NCI-H1694 treated with DMSO at 0.1 percent for 48 hours (cell line): ENCODE measurements around the gene ZSCAN21.

Source experiments
- DNase-seq: peaks from one replicate; lab custom pipeline; 2025; lab: John Stamatoyannopoulos, UW

ZSCAN21 gene

DNA sequence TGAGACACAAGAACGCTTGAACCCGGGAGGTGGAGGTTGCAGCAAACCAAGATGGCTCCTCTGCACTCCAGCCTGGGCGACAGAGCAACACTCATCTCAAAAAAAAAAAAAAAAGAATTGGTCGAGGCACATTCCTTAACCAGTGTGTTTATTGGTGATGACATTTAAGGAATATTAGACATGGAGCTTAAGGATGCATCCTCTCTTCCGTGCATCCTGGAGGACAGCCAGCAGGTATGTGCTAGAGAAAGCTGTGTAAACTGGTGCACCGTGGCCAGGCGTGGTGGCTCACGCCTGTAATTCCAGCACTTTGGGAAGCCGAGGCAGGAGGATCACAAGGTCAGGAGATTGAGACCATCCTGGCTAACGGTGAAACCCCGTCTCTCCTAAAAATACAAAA, 22.4 kb upstream of the ZSCAN21 start:
- DNase-seq = no peak

DNA sequence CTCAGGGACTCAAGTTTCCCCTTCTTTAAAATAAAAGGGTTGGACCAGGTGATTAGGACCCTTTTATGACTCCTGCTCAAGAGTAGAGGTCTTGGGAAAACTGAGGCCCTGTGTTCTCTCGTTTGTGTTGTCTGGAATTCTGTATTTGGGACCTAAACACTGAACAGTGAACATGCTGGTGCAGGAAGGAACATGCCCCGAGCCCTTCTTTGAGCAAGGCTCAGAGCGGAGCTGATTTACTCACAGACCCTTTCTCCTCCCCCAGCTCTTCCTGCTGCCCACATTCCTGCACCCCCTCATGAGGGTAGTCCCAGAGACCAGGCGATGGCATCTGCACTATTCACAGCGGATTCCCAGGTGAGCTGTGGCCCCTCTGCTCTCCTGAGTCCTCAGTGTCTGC, 20.0 kb upstream of the ZSCAN21 start:
- no peak for DNase-seq

DNA sequence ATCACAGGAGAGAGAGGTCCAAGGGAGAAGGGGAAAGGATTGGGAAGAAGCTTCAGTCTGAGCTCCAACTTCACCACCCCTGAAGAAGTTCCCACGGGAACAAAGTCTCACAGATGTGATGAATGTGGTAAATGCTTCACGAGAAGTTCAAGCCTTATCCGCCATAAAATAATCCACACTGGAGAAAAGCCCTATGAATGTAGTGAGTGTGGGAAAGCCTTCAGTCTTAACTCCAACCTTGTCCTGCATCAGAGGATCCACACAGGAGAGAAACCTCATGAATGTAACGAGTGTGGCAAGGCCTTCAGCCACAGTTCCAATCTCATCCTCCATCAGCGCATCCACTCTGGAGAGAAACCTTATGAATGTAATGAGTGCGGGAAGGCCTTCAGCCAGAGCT, 16.0 kb upstream of the ZSCAN21 start:
- no peak for DNase-seq

DNA sequence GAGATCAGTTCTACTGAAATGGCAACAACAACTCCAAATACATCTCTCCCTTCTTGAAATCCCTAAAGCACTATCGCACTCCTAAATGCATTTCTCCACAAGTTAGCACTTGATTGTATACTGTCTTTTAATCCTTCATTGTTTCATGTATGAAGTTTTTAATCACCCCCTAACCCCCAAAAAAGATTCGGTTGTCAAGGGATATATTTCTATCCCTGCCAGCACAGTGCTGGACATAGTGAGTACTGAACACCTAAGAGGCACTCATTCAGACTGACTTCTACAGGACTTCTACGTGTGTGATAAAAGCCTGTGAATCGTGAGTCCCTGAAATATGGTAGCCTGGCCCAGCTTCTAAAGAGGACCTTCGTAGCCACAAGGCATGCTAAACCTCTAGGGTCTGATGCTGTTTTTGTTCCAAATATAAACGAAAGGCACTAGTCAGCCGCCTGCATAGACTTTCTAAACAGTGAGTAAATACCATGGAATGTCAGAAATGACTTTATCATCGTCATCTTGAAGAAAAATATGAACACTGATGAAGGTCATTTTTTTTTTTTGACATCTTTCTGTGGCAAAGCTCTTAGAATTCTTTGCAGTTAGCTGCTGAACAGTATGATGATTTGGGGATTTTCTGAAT, 14.6 kb upstream of the ZSCAN21 start:
- no peak for DNase-seq

DNA sequence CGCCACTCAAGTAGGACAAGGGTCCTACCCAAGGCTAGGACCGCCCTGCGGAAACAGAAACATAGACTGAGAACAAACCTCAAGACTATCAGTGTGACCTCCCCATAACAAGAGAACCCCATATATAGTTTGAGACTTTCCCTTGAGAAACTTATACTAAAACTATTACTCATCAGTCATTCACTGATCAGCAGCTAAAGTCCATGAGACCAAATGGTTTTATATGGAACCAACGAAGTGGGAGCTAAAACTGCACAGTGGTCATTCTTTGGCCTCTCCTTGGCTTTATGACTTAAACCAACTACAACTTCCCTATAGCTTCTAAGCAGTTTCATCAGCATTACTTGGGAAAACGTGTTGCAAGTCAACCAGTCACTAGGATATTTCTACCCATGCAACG, 13.7 kb upstream of the ZSCAN21 start:
- DNase-seq = no peak

DNA sequence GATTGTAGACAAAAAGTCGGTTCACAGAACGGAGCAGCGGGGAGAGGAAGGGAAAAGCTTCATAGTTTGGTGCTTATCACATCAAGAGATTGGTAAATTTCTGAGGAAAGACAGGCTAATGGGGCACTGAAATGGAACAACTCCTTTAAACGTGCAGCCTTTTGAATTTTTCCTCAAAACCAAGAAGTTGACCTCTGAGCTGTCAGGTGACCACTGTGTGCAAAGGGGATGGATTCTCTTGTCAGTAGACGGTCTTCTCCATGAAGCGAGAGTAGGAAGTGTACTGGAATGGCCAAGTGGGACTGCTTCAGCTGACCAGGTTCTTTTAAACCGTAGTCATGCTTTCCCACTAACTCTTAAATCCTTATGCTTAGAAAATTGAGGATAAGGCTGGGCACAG, 11.2 kb upstream of the ZSCAN21 start:
- DNase-seq = no peak

DNA sequence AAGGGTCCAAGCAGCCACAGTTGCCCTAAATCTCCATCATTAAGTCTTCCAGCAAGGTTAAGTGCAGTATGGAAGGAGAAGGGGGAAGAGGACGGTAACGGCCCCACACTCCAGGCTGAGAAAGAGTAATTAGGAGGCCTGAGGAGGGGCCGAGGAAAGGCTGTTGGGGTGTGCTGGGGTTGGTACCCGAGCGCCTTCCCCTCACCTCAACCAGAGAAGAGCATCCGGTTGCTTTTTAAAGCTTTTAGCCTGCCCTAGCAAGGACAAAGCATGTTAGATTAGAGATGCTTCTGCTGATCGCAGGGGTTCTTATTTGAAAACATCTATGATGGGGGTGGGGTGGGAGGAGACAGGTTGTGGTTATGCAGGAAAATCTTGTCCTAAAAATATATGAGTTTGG, 9.0 kb upstream of the ZSCAN21 start:
- DNase-seq = no peak

DNA sequence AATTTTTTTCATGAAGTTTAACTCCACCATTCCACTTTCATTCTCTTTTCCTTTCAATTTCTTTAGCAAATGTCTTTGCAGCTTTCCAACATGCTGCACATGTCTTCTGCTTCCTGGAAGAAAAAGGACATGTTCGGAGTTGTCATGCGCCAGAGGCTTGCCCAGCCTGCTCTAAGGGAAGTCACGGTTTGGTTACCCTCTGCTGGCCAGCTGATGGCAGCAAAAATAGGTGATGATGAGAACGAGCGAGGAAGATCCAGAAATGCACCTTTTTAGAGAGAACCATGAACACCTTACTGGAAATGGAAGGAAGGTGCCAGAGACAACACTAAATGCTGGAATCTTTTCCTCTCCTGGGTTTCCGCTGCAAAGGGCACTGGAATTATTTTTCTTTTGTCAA, 4.9 kb upstream of the ZSCAN21 start:
- DNase-seq = no peak

DNA sequence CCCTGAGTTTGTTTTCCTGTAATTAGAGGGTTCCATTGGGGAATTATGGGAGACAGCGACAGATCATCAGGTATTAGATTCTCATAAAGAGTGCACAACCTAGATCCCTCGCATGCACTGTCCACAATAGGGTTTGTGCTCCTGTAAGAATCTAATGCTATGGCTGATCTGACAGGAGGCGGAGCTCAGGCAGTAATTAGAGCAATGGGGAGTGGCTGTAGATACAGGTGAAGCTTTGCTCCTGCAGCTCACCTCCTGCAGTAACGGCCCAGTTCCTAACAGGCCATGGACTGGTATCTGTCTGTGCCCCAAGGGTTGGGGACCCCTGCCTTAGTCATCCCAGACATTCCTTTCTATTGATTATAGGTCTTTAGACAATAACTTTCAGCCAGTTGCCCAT, 894 bp upstream of the ZSCAN21 start:
- DNase-seq = no peak

DNA sequence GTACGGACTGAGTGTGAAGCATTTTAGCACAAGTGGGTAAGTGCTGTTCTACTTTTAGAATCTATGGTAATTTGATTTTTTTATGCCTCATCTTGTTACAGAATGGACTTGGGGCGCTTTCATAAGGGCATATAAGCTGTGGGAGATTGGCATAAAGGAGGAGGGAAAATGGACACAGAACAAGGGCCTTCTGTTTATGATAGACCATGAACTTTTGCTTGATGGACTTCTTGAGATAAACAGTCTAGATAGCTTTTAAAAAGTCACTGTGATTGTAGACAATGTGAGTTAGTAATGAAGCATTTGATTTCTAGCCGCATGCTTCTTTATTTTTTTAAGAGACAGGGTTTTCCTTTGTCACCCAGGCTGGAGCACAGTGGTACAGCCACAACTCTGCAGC, 2.0 kb downstream of the ZSCAN21 start:
- no peak for DNase-seq

DNA sequence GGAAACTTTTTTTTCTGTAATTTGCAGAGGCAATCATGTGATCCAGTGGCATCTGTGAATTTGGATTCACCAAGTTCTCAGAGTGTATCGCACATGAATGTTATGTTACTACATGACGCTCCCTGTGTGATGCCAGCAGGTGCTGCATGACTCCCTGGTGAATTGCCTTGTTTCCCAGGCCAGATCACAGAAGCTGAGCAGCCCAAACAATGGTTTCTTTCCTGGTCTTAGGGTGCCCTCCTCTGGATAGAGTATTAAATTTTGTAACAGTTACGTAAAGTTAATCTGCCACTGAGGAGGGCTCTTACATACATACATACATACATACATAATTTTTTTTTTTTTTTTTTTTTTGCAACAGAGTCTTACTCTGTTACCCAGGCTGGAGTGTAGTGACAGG, 3.6 kb downstream of the ZSCAN21 start:
- peak; percentile 77 for DNase-seq

DNA sequence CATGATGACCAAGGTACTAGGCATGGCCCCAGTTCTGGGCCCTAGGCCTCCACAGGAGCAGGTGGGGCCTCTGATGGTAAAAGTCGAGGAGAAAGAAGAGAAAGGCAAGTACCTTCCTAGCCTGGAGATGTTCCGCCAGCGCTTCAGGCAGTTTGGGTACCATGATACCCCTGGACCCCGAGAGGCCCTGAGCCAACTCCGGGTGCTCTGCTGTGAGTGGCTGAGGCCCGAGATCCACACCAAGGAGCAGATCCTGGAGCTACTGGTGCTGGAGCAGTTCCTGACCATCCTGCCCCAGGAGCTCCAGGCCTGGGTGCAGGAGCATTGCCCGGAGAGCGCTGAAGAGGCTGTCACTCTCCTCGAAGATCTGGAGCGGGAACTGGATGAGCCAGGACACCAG, 7.4 kb downstream of the ZSCAN21 start:
- DNase-seq = no peak

DNA sequence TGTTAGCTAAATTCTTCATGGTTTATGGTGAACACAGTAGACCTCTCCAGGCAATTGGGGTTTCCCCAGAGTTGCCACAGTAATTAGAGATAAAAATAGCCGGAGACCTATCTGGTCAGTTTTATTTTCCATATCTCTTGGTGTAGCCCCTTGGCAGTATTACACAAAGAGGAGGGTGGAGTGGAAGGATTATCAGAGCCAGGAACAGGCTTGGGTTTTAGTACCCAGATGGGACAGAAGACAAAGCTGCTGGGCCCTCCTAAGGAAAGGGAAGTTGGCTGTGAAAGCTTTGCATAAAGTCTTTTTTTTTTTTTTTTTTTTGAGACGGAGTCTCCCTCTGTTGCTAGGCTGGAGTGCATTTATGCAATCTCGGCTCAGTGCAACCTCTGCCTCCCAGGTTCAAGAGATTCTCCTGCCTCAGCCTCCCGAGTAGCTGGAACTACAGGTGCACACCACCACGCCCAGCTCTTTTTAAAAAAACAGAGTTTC, 9.7 kb downstream of the ZSCAN21 start:
- no peak for DNase-seq

DNA sequence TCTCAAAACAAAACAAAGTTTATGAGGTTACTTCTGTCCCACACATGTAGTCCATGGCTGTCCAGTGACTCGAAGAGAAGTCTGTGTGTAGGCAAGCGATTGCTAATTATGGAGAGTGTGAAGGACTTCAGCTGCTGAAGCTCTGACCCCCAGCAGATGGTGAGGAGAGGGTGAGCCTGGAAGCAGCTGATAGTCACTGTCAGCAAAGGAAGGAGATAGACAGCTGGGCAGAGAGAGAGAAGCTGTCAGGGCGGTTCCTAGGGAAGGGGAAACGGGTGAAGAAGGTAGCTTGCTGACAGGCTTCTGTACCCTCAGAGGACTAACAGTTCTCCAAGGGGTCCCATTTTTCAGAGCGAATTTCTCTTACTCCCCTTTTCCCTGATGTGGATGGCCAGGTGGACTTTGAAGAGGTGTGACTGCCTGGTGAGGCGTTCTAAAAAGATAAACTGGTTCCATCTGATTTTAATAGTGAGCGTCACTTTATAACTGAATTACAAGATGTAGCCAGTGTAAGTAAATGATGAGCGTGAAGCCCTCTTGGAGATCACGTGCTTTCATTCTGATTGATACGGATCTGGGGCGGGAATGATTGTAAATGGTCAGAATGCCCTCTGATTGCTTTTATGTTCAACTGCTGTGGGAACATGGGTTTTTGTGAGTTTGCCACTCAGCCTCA, 12.1 kb downstream of the ZSCAN21 start:
- no peak for DNase-seq

DNA sequence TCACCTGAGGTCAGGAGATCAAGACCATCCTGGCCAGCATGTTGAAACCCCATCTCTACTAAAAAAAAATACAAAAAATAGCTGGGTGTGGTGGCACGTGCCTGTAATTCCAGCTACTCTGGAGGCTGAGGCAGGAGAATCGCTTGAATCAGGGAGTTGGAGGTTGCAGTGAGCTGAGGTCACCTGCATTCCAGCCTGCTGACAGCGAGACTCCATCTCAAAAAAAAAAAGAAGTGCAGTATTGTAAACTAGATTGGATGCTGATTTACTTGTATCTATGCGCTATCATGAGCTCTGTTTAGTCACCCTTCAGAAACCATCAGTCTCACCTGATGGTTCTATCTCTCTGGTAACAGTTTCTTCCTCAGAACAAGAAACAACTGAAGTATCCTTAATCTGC, 13.8 kb downstream of the ZSCAN21 start:
- DNase-seq = no peak

DNA sequence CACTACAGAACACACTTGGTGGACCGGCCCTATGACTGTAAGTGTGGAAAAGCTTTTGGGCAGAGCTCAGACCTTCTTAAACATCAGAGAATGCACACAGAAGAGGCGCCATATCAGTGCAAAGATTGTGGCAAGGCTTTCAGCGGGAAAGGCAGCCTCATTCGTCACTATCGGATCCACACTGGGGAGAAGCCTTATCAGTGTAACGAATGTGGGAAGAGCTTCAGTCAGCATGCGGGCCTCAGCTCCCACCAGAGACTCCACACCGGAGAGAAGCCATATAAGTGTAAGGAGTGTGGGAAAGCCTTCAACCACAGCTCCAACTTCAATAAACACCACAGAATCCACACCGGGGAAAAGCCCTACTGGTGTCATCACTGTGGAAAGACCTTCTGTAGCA, 14.6 kb downstream of the ZSCAN21 start:
- no peak for DNase-seq

DNA sequence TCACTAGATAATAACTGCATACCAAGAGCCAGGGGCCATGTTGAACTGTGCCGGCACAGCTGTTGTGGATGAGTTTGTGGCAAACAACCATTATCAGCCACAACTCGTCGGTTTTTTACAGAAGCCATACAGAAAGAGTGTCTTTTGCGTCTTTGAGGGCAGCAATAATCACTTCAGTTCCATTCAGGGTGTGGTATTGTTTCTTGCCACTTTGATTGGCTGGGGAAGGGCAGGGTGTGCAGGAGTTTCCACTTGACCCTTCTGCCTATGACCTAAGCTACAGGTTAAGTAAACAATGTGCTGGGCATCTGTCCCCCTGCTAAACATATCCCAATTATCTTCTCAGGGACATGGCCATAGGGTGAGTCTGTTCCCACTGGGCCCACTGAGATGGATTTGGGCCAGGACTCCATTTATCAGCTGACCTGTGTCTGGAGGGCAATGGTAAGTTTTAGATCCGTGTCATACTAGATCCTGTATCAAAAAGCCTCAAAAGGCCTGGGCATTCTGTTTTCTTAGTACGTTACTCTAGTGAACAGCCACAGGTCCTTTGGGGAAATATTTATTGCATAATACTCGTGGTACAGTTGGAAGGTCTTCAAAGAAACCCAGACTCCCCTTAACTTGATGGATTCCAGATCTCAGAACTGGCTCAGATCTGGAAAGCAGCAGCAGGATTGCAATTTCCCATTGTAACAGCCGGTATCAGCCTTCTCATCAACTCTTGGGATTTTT, 16.0 kb downstream of the ZSCAN21 start:
- DNase-seq = no peak

DNA sequence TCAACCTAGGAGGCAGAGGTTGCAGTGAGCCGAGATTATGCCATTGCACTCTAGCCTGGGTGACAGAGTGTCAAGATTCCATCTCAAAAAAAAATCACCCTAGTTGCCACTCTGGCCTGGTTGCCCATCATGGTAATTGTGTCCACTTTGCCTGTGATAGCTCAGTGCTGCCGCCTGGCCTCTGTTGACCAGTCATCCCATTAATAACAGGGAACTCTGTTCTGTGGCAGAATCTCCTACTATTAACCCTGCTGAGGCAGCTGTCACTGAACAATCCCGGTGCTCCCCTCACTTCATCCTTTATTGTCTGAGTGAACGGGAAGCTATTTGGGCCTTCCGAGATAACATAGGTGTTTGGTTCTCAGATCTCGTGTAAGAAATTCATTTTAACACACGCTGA, 17.4 kb downstream of the ZSCAN21 start:
- no peak for DNase-seq

DNA sequence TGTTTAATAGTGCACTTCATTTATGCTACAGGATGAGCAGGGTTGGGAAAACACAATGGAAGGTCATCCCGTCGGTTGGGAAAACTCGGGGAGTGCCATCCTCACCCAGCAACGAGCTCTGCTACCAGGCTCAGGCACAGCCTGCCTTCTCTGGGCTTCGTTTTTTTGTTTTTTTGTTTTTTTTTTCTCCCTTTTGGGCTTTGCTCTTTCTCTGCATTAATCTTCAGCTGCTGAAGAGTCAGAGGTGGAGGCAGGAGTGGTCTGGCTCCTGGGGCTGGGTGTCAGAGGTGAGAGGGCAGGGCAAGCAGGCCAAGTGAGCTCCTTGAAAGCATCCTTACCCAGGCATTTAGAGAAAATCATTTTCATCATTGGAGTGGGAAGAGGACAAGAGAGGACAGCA, 20.4 kb downstream of the ZSCAN21 start:
- DNase-seq = no peak

DNA sequence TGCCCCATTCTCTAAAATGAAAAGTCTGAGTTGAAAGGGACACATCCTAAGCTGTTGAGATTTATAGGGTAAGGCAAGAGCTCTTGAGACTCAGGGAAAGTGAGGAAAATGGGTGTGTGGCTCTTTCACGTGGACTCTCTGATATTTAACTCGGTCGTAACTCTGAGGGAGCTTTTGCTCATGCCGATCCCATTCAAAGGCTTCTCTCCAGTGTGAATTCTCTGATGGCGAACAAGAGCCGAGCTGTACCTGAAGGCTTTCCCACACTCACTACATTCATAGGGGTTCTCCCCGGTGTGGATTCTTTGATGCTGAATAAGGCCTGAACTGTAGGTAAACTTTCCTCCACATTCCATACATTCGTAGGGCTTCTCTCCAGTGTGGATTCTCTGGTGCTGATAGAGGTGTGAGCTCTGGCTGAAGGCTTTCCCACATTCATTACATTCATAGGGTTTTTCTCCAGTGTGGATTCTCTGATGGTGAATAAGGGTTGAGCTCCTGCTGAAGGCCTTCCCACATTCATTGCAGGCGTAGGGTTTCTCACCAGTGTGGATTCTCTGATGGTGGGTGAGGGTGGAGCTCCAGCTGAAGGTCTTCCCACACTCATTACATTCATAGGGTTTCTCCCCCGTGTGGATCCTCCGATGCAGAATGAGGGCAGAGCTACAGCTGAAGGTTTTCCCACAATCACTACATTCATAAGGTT, 21.6 kb downstream of the ZSCAN21 start:
- no peak for DNase-seq

DNA sequence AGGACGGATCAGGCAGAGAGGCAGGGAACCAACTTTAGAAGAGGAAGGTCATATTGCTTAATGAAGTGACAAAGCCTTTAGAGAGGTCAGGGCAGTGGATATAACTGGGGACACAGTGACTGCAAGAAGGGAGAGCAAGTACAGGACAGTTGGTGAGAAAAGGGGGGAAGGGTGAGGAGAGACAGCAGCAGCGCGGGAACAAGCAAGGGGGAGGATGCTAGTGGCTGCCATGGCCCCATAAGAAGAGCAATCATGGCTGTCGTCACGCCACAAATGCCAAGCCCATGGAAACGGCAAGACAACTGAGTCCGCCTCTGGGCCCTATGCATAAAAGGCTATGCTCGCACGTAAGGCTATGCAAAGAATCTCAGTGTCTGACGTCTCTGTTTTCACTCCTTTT, 22.9 kb downstream of the ZSCAN21 start:
- DNase-seq = no peak

DNA sequence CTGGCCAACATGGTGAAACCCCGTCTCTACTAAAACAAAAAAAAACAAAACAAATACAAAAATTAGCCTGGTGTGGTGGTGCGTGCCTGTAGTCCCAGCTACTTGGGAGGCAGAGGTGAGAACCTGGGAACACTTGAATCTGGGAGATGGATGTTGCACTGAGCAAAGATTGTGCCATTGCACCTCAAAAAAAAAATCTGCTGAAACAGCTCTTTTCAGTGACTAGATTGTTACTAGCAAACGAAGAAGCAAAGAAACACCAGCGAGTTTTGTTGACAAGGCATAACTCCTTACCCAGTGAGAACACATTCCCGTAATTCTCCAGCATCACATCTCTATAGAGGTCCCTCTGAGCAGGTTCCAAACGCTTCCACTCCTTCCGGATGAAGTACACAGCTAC, 25.3 kb downstream of the ZSCAN21 start:
- no peak for DNase-seq

DNA sequence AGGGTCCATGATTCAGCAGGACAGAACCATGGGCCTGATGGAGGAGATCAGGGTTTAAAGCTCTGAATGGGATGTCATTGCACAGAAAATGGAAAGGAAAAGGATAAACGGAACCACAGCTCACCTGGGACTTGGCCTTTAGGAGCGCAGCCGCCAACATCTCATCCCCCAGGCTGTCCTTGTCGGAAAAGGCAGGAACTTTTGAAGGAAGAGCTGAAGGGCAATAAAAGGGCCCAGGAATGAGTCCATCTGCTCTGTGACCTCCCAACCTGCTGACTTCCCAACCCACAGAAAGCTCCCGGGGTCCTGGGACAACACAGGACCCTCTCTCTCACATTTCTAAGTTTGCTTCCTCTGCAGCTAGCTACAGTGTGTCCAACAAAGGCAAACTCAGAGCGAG, 25.8 kb downstream of the ZSCAN21 start:
- no peak for DNase-seq
